ENCODE results near the gene COPB2. TPM values are rescaled to one million over a fixed set of nuclear protein-coding genes. Genes with fewer than 3 reads are reported as not detected.

Gene COPB2
- total RNA-seq, 1 donor, result 164 TPM

DNA sequence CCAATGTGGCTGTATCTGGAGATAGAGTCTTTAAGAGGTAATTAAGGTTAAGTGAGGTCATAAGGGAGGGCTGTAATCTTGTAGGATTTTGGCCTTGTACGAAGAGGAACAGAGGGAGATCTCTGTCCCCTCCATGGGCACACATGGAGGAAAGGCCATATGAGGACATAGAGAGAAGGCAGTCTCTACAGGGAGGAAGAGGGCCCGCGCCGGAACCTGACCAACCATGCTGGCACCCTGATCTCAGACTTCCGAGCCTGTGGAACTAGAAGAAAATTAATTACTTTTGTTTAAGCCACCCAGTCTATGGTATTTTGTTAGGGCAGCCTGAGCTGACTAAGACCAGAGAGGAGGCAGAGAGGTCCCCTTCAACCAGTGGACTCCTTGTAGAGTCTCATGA, 63.3 kb downstream of the COPB2 start:
- H3K27me3 ChIP-seq (ENCODE audit: insufficient read depth, low read length), result peaks cover 14% of the 10 kb centered on the region
- no peaks in the 10 kb centered on the region for H3K79me2 ChIP-seq (ENCODE audit: insufficient read depth, low read length)
- H3K4me1 ChIP-seq (ENCODE audit: insufficient read depth, low read length), result peaks cover 2% of the 10 kb centered on the region
- TF ChIP-seq, protein P1, sequence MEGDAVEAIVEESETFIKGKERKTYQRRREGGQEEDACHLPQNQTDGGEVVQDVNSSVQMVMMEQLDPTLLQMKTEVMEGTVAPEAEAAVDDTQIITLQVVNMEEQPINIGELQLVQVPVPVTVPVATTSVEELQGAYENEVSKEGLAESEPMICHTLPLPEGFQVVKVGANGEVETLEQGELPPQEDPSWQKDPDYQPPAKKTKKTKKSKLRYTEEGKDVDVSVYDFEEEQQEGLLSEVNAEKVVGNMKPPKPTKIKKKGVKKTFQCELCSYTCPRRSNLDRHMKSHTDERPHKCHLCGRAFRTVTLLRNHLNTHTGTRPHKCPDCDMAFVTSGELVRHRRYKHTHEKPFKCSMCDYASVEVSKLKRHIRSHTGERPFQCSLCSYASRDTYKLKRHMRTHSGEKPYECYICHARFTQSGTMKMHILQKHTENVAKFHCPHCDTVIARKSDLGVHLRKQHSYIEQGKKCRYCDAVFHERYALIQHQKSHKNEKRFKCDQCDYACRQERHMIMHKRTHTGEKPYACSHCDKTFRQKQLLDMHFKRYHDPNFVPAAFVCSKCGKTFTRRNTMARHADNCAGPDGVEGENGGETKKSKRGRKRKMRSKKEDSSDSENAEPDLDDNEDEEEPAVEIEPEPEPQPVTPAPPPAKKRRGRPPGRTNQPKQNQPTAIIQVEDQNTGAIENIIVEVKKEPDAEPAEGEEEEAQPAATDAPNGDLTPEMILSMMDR (IDR thresholded peaks at IDR 0.05; ENCODE audit: extremely low read depth, low read depth, low read length), result no peak
- H2AFZ ChIP-seq (ENCODE audit: low read length), result no peak overlapping the region
- DNase-seq (ENCODE audit: insufficient read length, low spot score, missing footprints), result no peak
- H3K27ac ChIP-seq (ENCODE audit: low read depth, low read length), result no peak overlapping the region
- no peak overlapping the region for H3K4me2 ChIP-seq (ENCODE audit: insufficient read depth, low read length)
- no peaks in the 10 kb centered on the region for H3K36me3 ChIP-seq (ENCODE audit: insufficient read depth, low read length)
- no peaks in the 10 kb centered on the region for H3K9me3 ChIP-seq (ENCODE audit: low read depth, low read length)
- no peaks in the 10 kb centered on the region for H4K20me1 ChIP-seq (ENCODE audit: insufficient read depth, low read length)
- H3K4me3 ChIP-seq (ENCODE audit: insufficient read depth, low read length), result no peak overlapping the region

DNA sequence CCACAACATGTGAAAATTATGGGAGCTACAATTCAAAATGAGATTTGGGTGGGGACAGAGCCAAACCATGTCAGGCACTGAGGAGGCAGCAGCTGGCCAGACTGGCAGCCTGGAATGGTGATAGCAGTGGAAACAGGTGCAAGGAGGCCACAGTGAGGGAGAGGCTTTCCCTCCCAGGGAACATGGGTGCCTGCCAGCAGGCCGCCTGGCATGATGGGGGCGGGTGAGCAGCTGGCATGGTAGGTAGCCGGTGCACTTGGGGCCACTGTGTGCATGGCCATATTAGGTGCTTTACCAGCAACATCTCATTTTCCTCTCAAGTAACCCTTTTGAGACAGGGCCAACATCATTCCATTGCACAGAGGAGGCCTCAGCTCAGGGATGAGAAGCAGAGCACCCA, 63.9 kb downstream of the COPB2 start:
- H3K36me3 ChIP-seq (ENCODE audit: insufficient read depth, low read length), result no peaks in the 10 kb centered on the region
- no peak for DNase-seq (ENCODE audit: insufficient read length, low spot score, missing footprints)
- H3K4me2 ChIP-seq (ENCODE audit: insufficient read depth, low read length), result no peak overlapping the region
- H3K9me3 ChIP-seq (ENCODE audit: low read depth, low read length), result no peaks in the 10 kb centered on the region
- H3K4me1 ChIP-seq (ENCODE audit: insufficient read depth, low read length), result peaks cover 2% of the 10 kb centered on the region
- H2AFZ ChIP-seq (ENCODE audit: low read length), result no peak overlapping the region
- H3K27me3 ChIP-seq (ENCODE audit: insufficient read depth, low read length), result peaks cover 10% of the 10 kb centered on the region
- TF ChIP-seq, protein P1 (IDR thresholded peaks at IDR 0.05; ENCODE audit: extremely low read depth, low read depth, low read length), result no peak
- H3K79me2 ChIP-seq (ENCODE audit: insufficient read depth, low read length), result no peaks in the 10 kb centered on the region
- no peaks in the 10 kb centered on the region for H4K20me1 ChIP-seq (ENCODE audit: insufficient read depth, low read length)
- no peak overlapping the region for H3K4me3 ChIP-seq (ENCODE audit: insufficient read depth, low read length)
- no peak overlapping the region for H3K27ac ChIP-seq (ENCODE audit: low read depth, low read length)

DNA sequence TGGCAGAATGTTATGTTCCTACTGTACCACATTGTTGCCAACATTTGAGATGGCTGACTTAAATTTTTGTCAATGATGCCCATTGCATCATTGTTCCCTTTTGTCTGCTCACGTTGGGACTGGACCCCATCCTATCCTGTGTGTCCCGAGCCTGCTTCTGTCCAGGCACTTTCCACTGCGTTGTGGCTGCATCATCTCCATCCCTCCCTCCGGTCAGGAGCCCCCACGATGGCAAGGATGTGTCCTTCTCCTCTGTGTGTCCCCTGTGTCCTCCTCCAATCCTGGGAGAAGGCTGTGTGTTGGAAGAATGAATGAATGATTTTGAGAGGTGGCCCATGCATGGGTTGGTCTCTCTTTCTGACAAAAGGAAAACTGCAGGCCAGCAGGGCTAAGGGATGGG, 65.0 kb downstream of the COPB2 start:
- TF ChIP-seq, protein P1 (IDR thresholded peaks at IDR 0.05; ENCODE audit: extremely low read depth, low read depth, low read length), result no peak
- H3K4me3 ChIP-seq (ENCODE audit: insufficient read depth, low read length), result no peak overlapping the region
- no peaks in the 10 kb centered on the region for H3K9me3 ChIP-seq (ENCODE audit: low read depth, low read length)

DNA sequence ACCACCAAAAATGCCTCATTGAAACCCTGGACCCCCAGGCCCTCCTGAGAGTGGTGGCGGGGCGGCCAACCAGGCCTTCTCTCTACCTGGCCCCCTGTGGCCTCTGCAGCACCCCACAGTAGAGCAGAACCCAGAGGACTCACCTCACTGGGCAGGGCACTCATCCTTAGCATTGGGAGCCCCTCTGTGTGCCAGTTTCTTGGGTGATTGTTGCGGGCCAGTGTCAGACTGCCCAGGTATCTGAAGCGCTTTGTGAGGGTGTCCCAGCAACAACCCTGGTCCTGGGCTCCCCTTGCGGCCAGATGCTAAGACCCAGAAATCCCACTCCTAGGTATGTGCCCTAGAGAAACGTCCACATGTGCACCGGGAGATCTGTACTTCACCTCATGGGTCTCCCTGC, 66.3 kb downstream of the COPB2 start:
- DNase-seq (ENCODE audit: insufficient read length, low spot score, missing footprints), result no peak
- no peak overlapping the region for H3K4me2 ChIP-seq (ENCODE audit: insufficient read depth, low read length)
- H3K27me3 ChIP-seq (ENCODE audit: insufficient read depth, low read length), result no peaks in the 10 kb centered on the region
- H3K9me3 ChIP-seq (ENCODE audit: low read depth, low read length), result no peaks in the 10 kb centered on the region
- no peaks in the 10 kb centered on the region for H3K79me2 ChIP-seq (ENCODE audit: insufficient read depth, low read length)
- H3K4me3 ChIP-seq (ENCODE audit: insufficient read depth, low read length), result no peak overlapping the region
- H3K4me1 ChIP-seq (ENCODE audit: insufficient read depth, low read length), result no peaks in the 10 kb centered on the region
- H3K36me3 ChIP-seq (ENCODE audit: insufficient read depth, low read length), result no peaks in the 10 kb centered on the region
- no peak overlapping the region for H3K27ac ChIP-seq (ENCODE audit: low read depth, low read length)
- no peaks in the 10 kb centered on the region for H4K20me1 ChIP-seq (ENCODE audit: insufficient read depth, low read length)
- H2AFZ ChIP-seq (ENCODE audit: low read length), result no peak overlapping the region
- TF ChIP-seq, protein P1 (IDR thresholded peaks at IDR 0.05; ENCODE audit: extremely low read depth, low read depth, low read length), result no peak

More for the DNA sequence above, 65.0 kb downstream of the COPB2 start:
- no peak for DNase-seq (ENCODE audit: insufficient read length, low spot score, missing footprints)
- Histone ChIP-seq H3K27ac (ENCODE audit: low read depth, low read length) (no peak overlapping the region), H3K79me2 (ENCODE audit: insufficient read depth, low read length) (no peaks in the 10 kb centered on the region), H3K4me2 (ENCODE audit: insufficient read depth, low read length) (no peak overlapping the region), H3K27me3 (ENCODE audit: insufficient read depth, low read length) (no peaks in the 10 kb centered on the region), H3K4me1 (ENCODE audit: insufficient read depth, low read length) (peaks cover 2% of the 10 kb centered on the region), H2AFZ (ENCODE audit: low read length) (no peak overlapping the region), H4K20me1 (ENCODE audit: insufficient read depth, low read length) (no peaks in the 10 kb centered on the region), H3K36me3 (ENCODE audit: insufficient read depth, low read length) (no peaks in the 10 kb centered on the region)
